GM11168 (cell line): ENCODE measurements around the gene FLT3.
"Not testable (repeated sequence)": the region's sequence is repeated elsewhere in the genome, so short reads cannot be mapped to it uniquely, and the experiment has no call there.

Source experiments
- in situ Hi-C: fragments of 300-500 bp; cut with MboI; formaldehyde crosslinking; loops from one replicate; pipeline ENCODE4 v1.12.0; 2022; ENCODE audit warnings: low sequenced_read_pairs; ENCODE audit not compliant: unreplicated experiment

FLT3 gene

GRCh38 chr13:27965740-27966640 lies 134.4 kb downstream of the FLT3 start:
- in situ Hi-C loops: no loop called here

- in situ Hi-C loops: no loop called here
Measured at GRCh38 chr13:27965343-27965739, 135.0 kb downstream of the FLT3 start.

- in situ Hi-C loops: no loop called here
Measured at GRCh38 chr13:27964741-27965323, 135.5 kb downstream of the FLT3 start.

DNA sequence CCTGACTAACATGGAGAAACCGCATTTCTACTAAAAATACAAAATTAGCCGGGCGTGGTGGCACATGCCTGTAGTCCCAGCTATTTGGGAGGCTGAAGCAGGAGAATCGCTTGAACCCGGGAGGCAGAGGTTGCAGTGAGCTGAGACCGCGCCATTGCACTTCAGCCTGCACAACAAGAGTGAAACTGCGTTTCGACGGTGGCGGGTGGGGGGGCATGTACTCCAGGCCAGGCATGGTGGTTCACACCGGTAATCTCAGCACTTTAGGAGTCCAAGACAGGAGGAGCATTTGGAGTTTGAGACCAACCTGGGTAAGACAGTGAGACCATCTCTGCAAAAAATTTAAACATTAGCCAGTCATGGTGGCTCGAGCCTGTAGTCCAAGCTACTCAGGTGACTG lies 136.2 kb downstream of the FLT3 start:
- in situ Hi-C loops: not testable (repeated sequence)

DNA sequence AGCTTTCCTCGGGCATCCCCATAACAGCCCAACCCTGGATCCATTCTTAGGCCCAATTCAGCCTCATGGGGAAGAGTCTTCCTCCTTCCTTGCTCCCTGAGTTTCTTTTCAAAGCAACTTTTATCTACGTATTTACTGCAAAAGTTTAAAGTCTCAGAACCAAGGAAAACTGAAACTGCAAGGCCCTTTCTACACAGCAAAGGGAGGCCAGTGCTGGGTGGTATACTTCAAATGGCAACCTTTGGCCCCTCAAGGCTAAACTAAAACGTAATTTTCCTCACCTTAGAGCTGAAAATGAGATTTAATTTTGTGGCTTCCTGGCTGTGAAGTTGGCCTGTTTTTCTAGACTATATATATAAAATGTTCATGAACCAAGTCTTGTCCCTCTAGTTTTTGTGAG lies 136.9 kb downstream of the FLT3 start:
- in situ Hi-C loops: no loop called here

DNA sequence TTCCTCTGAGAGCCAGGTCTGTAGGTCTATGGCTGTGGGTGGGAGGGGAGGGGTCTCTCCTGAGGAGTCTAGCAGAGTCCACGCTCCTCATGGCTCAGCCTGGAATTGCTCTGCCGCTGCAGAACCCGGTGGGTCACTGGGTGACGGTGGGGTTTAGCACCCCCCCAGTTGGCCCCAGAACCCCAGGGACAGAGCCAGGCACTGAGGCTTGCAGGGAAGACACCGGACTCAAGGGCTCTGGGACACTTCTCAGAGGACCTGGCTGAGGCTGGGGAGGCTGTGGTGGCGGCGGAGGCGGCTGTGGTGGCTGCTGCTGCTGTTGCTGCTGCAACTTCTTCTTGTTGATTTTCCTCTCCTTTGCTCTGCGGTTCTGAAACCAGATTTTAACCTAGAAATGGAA lies 137.4 kb downstream of the FLT3 start:
- in situ Hi-C loops: no loop called here

DNA sequence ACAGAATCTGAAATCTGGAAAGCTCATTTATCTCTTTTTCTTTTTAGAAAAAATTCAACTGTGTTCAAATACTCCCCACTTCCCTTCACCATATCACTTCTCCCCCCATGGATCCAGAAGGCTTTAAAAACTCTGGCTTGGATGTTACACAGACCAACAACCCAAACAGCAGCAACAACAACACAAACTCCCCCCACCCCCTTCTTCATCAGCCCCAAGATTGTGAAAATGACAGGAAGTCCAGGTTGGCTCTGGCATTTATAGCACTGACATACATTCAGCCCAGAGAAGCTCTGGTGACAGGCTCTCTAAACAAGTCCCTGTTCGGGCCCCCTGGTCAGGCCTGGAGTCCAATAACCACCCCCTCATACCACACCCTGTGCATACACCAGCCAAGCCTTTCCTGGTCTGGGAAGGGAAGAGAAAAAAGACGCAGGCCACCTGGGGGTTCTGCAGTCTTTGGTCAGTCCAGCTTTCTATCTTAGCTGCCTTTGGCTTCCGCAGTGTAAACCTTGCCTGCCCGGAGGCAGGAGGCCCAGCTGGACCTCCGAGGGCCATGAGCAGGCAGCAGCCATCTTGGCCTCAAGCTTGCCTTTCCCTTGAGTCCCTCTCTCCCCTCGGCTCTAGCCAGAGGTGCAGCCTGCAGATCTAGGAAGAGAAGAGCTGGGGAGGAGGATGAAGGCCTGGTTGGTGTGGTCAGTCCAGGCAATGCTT lies 138.1 kb downstream of the FLT3 start:
- in situ Hi-C loops: no loop called here

- in situ Hi-C loops: no loop called here
Measured at GRCh38 chr13:27961227-27962085, 138.9 kb downstream of the FLT3 start.

DNA sequence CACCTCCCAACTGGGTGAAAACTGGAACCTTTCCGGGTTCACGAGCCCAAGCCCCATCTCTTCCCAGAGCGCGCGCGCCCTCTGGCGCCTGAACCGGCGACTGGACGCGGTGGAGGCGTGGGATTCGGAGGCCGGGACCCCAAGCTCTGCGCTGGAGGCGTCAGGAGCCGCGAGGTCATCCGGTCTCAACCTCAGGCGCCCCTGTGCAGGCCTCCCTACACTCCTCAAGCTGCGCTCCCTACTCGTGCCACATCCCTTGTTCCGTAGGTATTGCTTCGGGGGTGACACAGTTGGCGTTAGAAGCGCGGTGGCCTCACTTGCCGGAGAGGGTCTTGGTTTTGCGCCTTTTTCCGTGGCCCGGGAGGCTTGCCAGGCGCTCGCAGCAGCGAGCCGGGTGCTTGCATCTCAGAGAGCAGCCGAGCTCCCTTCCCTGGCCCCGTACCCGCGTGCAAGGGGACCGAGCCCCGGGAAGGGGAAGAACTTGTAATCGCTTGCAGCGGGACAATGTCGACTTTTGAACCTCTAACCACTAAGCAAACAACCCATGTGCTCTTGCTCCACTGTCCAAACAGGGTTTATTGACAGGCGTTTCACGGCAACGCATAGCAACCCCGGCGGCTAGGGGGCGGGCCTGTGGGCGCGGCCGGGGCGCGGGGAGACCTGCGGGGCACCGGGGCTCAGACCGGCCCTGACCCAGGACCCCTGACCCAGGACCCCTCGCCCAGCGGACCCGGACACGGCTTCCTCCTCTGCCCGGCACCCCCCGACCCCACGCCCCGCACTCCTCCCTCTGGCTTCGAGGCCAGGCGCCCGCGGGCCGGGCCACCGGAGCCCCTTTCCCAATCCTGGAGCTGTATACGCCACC lies 139.8 kb downstream of the FLT3 start:
- in situ Hi-C loops: no loop called here

- in situ Hi-C loops: no loop called here
Measured at GRCh38 chr13:27959976-27960361, 140.4 kb downstream of the FLT3 start.

DNA sequence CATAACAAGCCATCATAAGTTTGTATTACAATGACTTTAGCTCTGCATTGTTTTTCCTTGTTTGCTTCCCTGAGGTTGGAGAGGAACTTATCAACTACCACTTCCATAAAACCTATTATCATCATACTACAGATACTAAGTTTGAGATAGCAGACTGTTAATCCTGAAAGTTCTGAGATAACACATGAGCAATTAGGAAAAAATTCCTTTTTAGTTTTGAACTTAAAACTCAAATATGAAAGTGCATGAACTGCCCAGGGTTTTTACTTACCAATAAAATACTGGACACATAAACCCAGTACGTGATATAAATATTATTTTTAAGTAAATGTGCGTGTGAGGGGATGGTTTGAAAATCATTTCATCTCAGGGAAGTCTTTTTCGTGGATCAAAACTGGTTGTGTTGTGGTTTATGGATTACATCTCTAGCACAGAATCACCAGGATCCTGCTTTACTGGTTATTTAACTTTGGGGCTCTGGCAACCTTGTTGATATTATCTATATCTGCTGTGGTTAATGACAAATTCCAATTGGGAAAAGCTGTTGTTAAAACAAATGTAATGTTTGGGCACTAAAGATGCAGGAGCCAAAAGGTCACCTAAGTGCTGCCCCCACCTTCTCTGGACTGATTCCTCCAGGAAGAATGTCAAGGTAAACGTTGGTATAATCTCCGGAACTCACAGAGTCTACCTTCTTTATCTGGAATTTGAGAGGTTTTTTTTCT lies 143.6 kb downstream of the FLT3 start:
- in situ Hi-C loops: no loop called here

- in situ Hi-C loops: no loop called here
Measured at GRCh38 chr13:27955014-27955591, 145.3 kb downstream of the FLT3 start.

DNA sequence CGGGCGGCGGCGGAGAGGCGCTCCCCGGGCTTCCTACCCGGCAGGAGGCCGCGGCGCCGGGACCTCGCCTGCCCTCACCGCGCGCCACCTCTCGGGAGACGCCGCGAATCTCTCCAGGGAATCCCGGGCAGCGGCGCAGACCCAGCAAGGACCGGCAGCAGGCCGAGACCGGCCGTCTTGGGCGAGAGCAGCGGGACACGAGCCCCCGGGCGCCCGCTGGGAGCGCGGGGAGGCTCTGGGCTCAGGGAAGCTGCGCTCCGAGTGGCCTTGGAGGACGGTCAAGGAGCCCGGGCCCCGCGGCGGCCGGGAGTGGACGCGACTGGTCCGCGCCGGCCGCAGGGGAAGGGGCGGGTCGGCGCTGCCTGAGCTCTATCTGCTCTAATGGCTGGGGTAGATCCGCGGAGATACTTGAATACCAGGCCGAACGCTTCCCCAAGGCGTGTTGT lies 145.9 kb downstream of the FLT3 start:
- in situ Hi-C loops: no loop called here

GRCh38 chr13:27953676-27954405 lies 146.5 kb downstream of the FLT3 start:
- in situ Hi-C loops: no loop called here
